ENCODE data around the gene MZF1.
"Not testable (repeated sequence)": the region's sequence is repeated elsewhere in the genome, so short reads cannot be mapped to it uniquely, and the experiment has no call there.

Gene MZF1

DNA sequence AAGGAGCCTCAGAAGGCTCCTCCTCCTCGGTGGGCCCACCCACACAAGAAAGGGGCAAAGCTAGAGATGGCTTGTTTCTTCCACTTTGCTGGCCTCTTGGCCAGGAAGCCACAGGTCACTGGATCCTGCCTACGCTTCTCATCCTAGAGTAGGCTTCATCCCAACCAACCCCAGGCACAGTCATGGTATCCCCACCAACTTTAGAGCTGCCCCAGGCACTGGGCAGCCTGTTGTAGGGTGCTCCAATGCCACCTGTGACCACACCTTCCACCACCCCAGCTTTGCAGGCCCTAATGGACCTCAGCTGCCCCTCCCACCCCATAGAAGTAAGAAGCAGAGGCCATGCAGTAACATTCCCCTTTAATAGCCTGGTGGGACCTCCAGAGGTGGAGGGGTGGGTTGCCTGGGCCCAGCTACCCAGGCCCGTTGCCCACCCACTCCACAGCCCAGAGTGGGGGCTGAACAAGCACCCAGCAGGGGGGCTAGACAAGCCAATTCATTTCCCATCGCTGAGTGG is 17.7 kb downstream of the MZF1 start:
- no peak for DNase-seq

DNA sequence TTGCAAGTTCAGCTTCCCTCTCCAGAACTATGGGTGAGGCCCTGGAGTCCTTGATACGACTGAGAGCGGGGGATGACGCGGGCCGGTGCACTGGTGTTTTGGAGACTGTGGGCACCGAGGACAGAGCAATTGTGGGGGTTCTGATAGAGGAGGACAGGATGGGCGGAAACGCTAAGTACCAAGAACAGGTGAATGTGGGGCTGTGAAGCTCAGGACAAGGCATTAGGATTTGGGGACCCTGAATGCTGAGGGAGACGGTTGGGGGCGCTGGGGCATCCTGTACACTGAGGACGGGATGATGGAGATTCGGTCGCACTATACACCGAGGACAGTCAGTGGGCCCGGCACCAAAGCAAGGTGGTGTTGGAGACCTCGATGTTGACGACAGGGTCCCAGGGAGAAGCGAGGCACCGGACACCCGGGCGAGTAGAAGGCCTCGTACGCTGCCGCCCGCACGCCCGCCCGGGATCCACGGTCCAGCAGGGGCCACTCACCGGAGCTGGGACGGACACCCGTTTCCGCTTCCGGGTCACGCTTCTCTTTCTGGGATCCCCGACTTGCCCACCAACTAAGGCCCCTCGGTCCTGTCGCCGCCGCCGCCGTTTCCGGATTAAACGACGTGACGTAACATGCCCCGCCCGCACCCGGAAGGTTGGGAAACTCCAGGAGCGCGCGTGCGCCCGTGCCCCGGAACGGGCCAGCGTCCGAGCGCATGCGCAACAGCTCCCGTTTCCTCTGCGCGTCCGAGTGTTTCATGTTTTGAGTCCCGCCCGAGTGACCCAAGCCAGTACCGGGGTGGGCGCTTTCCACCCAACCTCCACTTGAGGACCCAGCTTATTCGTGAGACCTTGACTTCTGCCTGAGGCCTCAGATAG is 18.4 kb downstream of the MZF1 start, which contains the start of gene CHMP2A:
Gene CHMP2A (minus strand): TSS at position 612 of the 875 bp plus-strand sequence. CDS start 893 bp downstream, outside the sequence.
- DNase-seq, result peak; percentile 98

DNA sequence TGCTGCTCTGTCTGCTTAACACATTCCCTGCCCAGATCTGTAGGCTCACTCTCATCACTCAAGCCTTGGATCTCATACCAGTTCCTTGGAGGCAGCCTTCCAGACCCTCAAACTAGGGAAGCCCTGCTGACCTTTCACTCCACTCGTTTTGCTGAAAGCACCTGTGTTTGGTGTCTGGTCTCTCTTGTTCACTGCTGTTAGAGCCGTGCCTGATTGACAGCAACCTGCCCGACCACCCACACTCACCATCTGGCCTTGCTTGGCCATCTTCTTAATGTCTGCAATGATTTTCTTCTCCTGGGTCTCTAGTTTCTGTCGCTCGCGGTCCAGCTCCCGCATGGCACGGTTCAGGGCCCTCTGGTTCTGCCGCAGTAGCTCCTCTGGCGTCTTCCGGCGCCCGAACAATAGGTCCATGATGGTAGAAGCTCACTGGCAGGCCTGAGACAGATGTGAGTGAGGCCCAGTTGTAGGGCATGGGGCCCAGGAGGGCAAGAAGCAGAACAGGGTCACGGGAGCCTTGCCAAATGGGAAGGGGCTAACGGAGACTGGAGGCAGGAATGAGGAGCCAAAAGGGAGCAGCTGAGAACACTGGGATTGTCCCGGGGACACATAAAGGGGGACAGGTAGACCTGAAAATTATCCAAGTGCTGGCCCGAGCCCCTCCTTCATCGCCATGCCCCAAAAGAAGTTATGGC is 19.2 kb downstream of the MZF1 start:
- DNase-seq, result no peak

DNA sequence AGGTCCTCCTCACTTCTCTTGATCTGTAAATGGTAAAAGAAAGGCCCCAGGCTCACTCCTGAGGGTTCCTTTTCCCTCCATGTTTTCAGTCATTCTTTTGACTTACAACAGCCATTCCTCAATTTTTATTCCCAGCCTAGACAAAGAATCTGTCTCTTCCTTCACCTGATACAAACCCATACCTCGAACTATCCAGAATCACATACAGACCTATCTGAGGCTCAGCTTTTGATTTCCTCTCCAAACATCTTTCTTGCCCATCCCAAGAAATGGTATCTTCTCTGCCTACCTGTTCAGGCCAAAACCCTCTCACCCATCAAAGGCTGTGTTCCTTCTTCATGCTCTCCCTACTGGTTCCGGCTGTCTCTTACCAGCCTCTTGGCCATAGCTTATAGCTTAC is 20.5 kb downstream of the MZF1 start:
- DNase-seq, result no peak

DNA sequence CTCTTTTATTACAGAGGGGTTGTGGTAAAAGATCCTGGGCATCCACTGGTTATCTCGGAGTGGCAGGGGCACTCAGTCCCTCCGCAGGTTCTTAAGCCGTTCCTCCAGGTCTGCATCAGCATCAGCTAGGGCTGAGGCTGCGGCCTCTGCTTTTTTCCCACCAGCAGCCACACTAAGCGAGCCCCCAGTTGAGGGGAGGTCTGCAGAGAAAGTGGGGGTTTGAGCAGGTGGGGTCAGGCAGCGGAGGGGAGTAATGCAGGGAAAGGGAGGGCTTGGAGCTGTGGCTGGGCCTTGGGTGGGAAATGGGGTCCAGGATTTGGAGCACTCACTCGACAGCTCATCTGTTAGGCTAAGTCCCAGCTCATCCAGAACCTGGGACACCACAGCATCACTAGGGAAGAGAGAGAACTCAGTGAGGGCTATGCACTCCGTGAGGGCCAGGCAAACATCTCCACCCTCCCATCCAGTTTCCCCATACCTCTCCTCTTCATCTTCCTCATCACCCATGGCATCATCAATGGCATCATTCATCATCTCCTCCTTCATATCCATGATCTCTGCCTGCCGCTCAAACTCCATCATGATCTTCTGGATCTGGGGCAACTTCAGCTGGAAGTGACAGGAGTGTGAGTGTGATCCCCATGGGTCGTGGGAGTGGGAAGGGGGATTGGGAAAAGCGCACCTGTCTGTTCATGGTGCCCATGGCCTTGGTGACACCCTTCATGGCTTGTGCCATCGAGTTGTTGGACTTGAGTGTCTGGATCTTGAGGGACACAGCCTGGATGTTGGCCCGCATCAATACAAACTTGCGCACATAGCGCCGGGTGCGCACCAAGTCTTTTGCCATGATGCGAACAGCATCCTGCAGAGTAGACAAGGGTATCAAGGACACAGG is 21.3 kb downstream of the MZF1 start:
- no peak for DNase-seq

- no peak for DNase-seq
Observed at GRCh38 chr19:58551123-58551497, 22.0 kb downstream of the MZF1 start.

DNA sequence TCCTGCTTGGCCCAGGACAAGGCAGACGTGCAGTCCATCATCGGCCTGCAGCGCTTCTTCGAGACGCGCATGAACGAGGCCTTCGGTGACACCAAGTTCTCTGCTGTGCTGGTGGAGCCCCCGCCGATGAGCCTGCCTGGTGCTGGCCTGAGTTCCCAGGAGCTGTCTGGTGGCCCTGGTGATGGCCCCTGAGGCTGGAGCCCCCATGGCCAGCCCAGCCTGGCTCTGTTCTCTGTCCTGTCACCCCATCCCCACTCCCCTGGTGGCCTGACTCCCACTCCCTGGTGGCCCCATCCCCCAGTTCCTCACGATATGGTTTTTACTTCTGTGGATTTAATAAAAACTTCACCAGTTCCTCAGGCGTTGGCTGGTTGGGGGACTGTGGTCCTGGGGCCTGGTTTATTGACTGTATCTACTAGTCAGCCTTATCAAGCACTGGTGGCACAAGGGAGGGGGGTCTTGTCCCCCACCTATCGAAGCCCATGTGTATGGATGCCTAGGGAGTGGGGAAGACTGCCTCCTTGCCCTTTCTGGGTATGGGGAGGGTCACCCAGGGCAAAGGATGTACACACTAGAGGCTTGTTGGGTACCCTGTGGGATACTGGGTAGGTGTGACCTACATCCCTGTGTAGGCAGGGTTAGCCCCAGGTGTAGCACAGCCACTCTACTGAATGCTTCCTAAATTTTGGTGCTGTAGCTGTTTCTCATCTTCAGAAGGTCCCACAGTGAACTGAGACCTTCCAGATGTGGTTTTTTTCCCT is 22.6 kb downstream of the MZF1 start:
- no peak for DNase-seq

- no peak for DNase-seq
Observed at GRCh38 chr19:58549664-58550361, 23.3 kb downstream of the MZF1 start.

DNA sequence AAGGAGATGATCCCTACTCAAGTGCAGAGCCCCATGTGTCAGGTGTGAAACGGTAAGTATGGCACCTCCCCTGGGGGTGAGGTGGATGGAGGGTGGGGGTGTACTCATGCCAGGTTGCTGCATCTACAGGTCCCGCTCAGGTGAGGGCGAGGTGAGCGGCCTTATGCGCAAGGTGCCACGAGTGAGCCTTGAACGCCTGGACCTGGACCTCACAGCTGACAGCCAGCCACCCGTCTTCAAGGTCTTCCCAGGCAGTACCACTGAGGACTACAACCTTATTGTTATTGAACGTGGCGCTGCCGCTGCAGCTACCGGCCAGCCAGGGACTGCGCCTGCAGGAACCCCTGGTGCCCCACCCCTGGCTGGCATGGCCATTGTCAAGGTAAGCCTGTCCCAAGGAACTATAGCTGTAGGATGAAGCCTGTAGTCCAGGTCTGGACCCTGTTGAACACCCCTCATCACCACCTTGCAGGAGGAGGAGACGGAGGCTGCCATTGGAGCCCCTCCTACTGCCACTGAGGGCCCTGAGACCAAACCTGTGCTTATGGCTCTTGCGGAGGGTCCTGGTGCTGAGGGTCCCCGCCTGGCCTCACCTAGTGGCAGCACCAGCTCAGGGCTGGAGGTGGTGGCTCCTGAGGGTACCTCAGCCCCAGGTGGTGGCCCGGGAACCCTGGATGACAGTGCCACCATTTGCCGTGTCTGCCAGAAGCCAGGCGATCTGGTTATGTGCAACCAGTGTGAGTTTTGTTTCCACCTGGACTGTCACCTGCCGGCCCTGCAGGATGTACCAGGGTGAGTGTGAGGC is 24.1 kb downstream of the MZF1 start:
- no peak for DNase-seq

DNA sequence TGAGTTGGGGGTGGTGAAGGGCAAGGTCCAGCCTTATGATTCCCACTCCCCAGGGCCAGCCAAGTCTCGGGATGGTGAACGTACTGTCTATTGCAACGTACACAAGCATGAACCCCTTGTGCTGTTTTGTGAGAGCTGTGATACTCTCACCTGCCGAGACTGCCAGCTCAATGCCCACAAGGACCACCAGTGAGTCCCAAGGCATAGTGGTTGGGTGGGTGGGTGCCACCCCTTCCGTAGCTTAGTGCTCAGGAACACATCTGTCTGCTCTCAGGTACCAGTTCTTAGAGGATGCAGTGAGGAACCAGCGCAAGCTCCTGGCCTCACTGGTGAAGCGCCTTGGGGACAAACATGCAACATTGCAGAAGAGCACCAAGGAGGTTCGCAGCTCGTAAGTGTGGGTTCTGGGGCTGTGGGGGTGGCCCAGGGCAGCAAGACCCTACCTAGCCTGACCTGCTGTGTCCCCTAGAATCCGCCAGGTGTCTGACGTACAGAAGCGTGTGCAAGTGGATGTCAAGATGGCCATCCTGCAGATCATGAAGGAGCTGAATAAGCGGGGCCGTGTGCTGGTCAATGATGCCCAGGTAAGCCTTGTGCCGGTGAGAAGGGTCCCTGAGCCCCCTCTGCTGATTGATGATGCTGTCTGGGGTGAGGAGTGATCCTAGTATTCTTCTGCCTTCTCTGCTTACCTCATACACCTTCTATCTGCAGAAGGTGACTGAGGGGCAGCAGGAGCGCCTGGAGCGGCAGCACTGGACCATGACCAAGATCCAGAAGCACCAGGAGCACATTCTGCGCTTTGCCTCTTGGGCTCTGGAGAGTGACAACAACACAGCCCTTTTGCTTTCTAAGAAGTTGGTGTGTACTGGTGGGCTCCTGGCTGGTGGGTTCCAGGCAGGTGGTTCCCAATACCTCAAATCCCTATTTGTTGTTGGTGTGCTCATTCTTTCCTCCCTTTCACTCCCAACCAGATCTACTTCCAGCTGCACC is 25.5 kb downstream of the MZF1 start:
- no peak for DNase-seq

- DNase-seq, result no peak
Observed at GRCh38 chr19:58546019-58546530, 27.1 kb downstream of the MZF1 start.

GRCh38 chr19:58545286-58546018 is 27.7 kb downstream of the MZF1 start:
- no peak for DNase-seq

GRCh38 chr19:58544591-58545285 is 28.4 kb downstream of the MZF1 start:
- DNase-seq, result peak; percentile 83

GRCh38 chr19:58543826-58544590 is 29.1 kb downstream of the MZF1 start, which contains the start of gene TRIM28:
TRIM28 (plus strand) TSS chr19:58544064; CDS start chr19:58544758, 694 bp downstream.
- DNase-seq, result peak; percentile 100

DNA sequence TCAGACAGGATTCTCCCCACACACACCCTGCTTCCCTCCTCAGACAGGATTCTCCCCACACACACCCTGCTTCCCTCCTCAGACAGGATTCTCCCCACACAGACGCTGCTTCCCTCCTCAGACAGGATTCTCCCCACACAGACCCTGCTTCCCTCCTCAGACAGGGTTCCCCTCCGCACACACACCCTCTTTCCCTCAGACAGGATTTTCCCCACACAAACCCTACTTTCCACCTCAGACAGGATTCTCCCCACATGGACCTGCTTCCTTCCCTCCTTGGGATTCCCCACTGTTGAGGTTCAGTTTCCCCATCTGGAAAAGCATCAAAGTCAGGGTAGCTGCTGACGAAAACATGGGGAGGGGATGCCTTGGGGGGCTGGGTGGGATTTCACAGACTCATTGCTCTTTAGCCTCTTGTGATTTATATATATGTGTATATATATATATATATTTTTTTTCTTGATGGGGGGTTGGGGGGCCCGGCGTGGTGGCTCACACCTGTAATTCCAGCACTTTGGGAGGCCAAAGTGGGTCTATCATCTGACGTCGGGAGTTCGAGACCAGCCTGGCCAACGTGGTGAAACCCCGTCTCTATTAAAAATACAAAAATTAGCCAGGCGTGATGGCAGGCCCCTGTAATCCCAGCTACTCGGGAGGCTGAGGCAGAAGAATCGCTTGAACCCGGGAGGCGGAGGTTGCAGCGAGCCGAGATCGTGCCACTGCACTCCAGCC is 30.3 kb downstream of the MZF1 start:
- DNase-seq, result not testable (repeated sequence)

DNA sequence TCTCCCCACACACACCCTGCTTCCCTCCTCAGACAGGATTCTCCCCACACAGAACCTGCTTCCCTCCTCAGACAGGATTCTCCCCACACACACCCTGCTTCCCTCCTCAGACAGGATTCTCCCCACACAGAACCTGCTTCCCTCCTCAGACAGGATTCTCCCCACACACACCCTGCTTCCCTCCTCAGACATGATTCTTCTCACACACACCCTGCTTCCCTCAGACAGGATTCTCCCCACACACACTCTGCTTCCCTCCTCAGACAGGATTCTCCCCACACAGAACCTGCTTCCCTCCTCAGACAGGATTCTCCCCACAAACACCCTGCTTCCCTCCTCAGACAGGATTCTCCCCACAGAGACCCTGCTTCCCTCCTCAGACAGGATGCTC is 34.0 kb downstream of the MZF1 start:
- not testable (repeated sequence) for DNase-seq
